GM12865 (cell line): ENCODE results near the gene RO60.

Source experiments
- DNase-seq: peaks from one replicate; pipeline ENCODE4 v3.0.0; 2010; ENCODE audit warnings: low read depth
- H3K4me3 ChIP-seq: 2 replicates; pipeline ENCODE4 v1.5.1; 2011; ENCODE audit warnings: mild to moderate bottlenecking, low read depth, low read length, control low read depth
- TF ChIP-seq, protein P1 (sequence below): IDR thresholded peaks from 2 replicates; pipeline ENCODE4 v1.5.1; 2011; ENCODE audit warnings: low read length, control low read depth, low read depth, inconsistent platforms; ENCODE audit not compliant: insufficient read depth; ENCODE audit errors: missing control alignments

The RO60 gene

DNA sequence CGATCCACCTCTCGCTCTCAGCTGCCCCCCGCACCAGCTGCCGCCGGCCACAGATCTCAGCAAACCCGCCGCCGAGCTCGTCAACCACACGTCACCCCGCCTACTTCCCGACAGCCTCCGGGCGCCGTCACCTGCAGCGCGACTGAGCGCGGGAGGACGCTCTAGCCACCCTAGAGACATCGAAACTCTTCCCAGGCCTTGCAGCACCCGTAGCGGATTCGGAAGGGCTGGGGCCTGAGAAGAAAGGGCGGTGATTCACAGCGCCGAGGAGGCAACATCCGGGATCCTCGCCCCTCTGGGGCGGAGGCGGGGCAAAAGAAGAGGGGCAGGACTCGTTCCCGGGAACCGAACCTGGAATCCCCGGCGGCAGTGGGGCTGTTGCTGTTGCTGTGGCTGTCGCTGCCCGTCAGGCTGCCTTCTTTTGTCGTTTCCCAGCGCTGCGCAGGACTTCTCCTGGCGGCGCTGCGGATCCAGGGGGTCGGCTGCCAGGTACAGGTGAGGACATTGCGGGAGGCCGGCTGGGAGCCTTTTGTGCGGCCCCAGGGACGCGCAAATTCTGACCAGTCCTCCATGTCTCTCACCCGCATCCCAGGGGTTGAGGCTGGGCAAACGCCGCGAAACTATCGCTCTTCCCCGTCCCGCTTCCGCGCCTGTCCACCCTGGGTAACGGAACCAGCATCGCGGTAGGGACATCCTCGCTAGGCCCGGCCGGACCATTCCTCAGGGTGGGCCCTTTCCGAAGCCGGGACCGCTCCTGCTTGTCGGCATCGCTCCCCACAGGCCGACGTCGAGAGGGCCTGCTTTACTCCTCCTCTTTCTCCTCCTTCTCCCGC, at the start of gene RO60, which contains the start of gene UCHL5:
Gene RO60 (plus strand): TSS at position 331 of the 833 bp plus-strand sequence. CDS start 9,443 bp downstream, outside the sequence.
Gene UCHL5 (minus strand): TSS at position 79 of the 833 bp plus-strand sequence. CDS start 100 bp downstream, outside the sequence.
- H3K4me3 ChIP-seq: peak within 1 kb of the TSS; percentile 87
- TF ChIP-seq, protein P1, sequence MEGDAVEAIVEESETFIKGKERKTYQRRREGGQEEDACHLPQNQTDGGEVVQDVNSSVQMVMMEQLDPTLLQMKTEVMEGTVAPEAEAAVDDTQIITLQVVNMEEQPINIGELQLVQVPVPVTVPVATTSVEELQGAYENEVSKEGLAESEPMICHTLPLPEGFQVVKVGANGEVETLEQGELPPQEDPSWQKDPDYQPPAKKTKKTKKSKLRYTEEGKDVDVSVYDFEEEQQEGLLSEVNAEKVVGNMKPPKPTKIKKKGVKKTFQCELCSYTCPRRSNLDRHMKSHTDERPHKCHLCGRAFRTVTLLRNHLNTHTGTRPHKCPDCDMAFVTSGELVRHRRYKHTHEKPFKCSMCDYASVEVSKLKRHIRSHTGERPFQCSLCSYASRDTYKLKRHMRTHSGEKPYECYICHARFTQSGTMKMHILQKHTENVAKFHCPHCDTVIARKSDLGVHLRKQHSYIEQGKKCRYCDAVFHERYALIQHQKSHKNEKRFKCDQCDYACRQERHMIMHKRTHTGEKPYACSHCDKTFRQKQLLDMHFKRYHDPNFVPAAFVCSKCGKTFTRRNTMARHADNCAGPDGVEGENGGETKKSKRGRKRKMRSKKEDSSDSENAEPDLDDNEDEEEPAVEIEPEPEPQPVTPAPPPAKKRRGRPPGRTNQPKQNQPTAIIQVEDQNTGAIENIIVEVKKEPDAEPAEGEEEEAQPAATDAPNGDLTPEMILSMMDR: no peak

GRCh38 chr1:193011406-193011805, 48.0 kb upstream of the RO60 start:
- TF ChIP-seq, protein P1: no peak
- DNase-seq: no peak

More for the DNA sequence above, at the start of gene RO60, which contains the start of gene UCHL5:
- DNase-seq: peak; percentile 99

GRCh38 chr1:193013005-193013404, 46.4 kb upstream of the RO60 start:
- H3K4me3 ChIP-seq: no peak overlapping the region
- DNase-seq: no peak
- TF ChIP-seq, protein P1: no peak

More at GRCh38 chr1:193011406-193011805, 48.0 kb upstream of the RO60 start:
- H3K4me3 ChIP-seq: no peak overlapping the region

DNA sequence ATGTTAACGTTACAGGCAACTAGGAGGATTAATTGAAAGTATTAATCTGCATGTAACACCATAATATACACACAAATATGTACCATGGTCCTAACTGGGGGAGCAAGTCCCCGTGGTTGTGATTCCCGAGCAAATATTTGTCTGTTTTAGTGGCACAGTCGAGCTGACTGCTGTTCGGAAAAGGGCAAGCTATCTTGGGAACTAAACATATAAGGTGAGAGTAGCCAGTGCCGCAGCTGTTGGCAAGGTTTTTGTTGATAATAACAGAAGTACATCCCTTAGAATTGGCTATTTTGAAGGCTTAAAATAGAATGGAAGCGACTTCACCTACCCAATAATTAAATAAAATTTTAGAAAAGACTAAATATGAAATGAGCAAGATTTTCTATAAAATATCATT, 45.7 kb upstream of the RO60 start:
- TF ChIP-seq, protein P1: no peak
- H3K4me3 ChIP-seq: no peak overlapping the region
- no peak for DNase-seq

DNA sequence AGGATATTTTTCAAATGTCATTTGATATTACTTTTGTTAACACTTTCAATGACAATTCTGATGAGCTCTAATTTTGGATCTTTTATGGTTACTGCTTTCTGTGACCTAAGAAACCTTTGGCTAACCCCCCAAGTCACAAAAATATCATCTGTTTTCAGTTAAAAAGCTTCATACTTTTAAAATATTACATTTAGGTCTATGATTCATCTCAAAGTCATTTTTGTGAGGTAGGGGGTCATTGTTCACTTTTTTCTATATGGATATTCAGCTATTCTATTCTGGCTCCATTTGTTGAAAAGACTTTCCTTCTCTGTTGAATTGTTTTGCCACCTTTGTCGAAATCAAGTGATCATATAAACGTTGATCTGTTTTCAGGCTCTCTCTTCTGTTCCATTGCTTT, 45.0 kb upstream of the RO60 start:
- DNase-seq: no peak
- TF ChIP-seq, protein P1: no peak
- H3K4me3 ChIP-seq: no peak overlapping the region

DNA sequence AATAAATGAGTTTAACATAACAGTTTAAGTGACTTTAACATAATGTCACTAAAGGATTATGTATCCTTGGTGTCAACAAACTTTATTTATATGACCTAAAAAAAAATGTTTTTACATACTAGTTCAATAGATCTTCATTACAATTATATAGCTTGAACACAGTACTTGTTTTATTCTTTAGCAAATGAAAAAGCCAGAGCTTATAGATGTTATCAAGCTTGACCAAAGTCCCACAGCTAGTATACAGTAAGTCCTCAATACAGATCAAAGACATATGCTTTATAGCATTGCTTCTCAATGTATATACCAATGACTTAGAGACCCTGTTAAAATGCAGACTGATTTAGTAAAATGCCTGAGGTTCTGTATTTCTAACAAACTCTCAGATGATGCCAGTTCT, 42.6 kb upstream of the RO60 start:
- DNase-seq: no peak
- TF ChIP-seq, protein P1: no peak
- H3K4me3 ChIP-seq: no peak overlapping the region
